Stomach (tissue), 9 donors: ENCODE results near the gene KCNH5. TPM values are rescaled to one million over a fixed set of nuclear protein-coding genes. Genes with fewer than 3 reads are reported as not detected.

Source experiments
- DNase-seq, 2 donors: peaks; one replicate each; pipeline versions ENCODE4 v3.0.0 to v3.0.0-alpha.2; 2013 to 2019
- H3K27ac ChIP-seq, 5 donors: fragments of 200-600 bp in 4 of 5; sonication (generic) in 4 of 5; one replicate each; pipeline ENCODE4 v1.5.1; 2013 to 2019; ENCODE audit warnings: mild to moderate bottlenecking in 1 of 5, moderate library complexity in 1 of 5
- H3K27me3 ChIP-seq, 3 donors: fragments of 200-600 bp; sonication (generic); one replicate each; pipeline ENCODE4 v1.5.1; 2017 to 2019; ENCODE audit warnings: mixed run types in 1 of 3
- H3K36me3 ChIP-seq, 4 donors: fragments of 200-600 bp; sonication (generic); 1 replicate in 3 of 4; 2 replicates in 1 of 4; pipeline ENCODE4 v1.5.1; 2016 to 2019
- H3K4me1 ChIP-seq, 4 donors: fragments of 200-600 bp; sonication (generic); one replicate each; pipeline ENCODE4 v1.5.1; 2016 to 2019
- H3K4me3 ChIP-seq, 4 donors: fragments of 200-600 bp; sonication (generic) in 3 of 4; one replicate each; pipeline ENCODE4 v1.5.1; 2016 to 2019; ENCODE audit warnings: mild to moderate bottlenecking in 1 of 4
- H3K9me3 ChIP-seq, 4 donors: fragments of 200-600 bp; sonication (generic); one replicate each; pipeline ENCODE4 v1.5.1; 2016 to 2019
- EP300 ChIP-seq: sonication (generic); formaldehyde crosslinking; IDR thresholded peaks from one replicate; pipeline ENCODE4 v1.6.1; 2017; ENCODE audit warnings: antibody characterized with exemption
- POLR2A ChIP-seq, 4 donors: fragments of 450-650 bp; IDR thresholded peaks; one replicate each; pipeline ENCODE4 v1.6.1; 2016; ENCODE audit warnings: antibody characterized with exemption in 4 of 4, control low read depth in 2 of 4, mild to moderate bottlenecking in 1 of 4, moderate library complexity in 1 of 4
- POLR2AphosphoS5 ChIP-seq, 3 donors: sonication (generic); formaldehyde crosslinking; IDR thresholded peaks; one replicate each; pipeline ENCODE4 v1.6.1; 2016; ENCODE audit warnings: antibody characterized with exemption in 3 of 3
- WGBS, 5 donors: extraction: QIAGEN DNeasy Blood & Tissue Kit in 3 of 5; methylation state at CpG; one replicate each; pipeline versions ENCODE4 v1.1.5 to v1.1.7; 2013 to 2018; 5-methylcytosine and 5-hydroxymethylcytosine counted together
- intact Hi-C: fragments of 100-400 bp; cut with DNase I; formaldehyde crosslinking; loops from one replicate; pipeline ENCODE4 v1.15.1; 2023; ENCODE audit warnings: low total_unique reads
- polyA plus RNA-seq, 3 donors: library from polyadenylated mRNA; stranded (reverse); fragments of 200-250 nt; gene quantifications; one replicate each; pipeline ENCODE4 v1.2.3, GENCODE V29; 2013
- total RNA-seq, 5 donors: library from RNA; depleted of rRNA; stranded (reverse); fragments of >200 nt; gene quantifications; one replicate each; pipeline versions ENCODE4 v1.1.0 to v1.2.3, GENCODE V29; 2014 to 2016
- TF ChIP-seq, protein P1 (sequence below), 7 experiments: fragments of 450-650 bp in 4 of 7; fragments of 200-600 bp in 3 of 7; sonication (generic) in 3 of 7; IDR thresholded peaks; one replicate each; pipeline ENCODE4 v1.5.1; 2016 to 2019; ENCODE audit warnings: antibody characterized with exemption in 7 of 7, control low read depth in 2 of 7, mild to moderate bottlenecking in 1 of 7
- donor health status: healthy with polysubstance abuse.
- donor health status: Bipolar disorder and iron deficiency.
- donor health status: healthy.

KCNH5 gene
- total and polyA plus RNA-seq, 8 donors, result under 0.01 to 0.55 TPM; not detected in 6

DNA sequence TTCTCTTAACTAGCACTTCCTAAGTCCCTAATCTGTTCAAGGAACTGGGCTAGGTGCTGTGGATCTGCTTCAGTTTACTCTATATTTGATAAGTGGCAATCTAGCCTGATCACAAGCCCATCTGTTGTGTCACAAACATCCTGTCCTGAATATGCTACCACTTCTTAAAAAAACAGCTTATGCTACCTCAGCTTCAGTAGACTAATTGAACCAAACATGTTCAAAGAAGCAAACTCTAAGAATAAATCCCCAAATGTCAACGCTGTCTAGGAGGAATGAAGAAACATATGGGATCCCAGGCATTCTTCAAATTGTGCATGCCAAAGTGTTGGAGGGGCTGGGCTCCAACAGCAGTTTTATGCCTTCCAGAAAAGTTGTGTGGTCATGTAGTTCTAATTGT lies 10.4 kb upstream of the KCNH5 start:
- no peak for TF ChIP-seq EP300
- TF ChIP-seq, protein P1, sequence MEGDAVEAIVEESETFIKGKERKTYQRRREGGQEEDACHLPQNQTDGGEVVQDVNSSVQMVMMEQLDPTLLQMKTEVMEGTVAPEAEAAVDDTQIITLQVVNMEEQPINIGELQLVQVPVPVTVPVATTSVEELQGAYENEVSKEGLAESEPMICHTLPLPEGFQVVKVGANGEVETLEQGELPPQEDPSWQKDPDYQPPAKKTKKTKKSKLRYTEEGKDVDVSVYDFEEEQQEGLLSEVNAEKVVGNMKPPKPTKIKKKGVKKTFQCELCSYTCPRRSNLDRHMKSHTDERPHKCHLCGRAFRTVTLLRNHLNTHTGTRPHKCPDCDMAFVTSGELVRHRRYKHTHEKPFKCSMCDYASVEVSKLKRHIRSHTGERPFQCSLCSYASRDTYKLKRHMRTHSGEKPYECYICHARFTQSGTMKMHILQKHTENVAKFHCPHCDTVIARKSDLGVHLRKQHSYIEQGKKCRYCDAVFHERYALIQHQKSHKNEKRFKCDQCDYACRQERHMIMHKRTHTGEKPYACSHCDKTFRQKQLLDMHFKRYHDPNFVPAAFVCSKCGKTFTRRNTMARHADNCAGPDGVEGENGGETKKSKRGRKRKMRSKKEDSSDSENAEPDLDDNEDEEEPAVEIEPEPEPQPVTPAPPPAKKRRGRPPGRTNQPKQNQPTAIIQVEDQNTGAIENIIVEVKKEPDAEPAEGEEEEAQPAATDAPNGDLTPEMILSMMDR (IDR thresholded peaks at IDR 0.05), result no peak
- no peak for TF ChIP-seq POLR2A (IDR thresholded peaks at IDR 0.05)
- TF ChIP-seq POLR2AphosphoS5 (IDR thresholded peaks at IDR 0.05), result no peak
- intact Hi-C loops, result no loop called here
- 48 to 76% (median 68%) methylated on average over 1 of the region's 1 CpG for WGBS, 5 donors

DNA sequence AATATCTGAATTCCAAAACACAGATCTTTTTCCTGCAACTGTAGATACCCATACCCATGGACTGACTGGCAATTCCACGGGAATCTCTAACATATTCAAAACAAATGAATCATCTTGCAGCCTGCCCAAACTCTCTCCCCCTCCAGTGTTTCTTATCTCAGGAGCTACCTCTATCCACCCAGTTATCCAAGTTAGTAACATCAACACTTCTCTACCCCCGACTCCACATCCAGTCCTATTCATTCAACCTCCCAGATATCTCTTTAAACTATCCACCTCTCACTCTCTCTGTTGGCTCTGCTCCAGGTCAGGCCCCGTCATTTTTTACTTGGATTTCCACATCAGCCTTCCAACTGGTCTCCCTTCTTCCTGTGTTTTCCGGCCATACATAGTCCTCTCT lies 6.7 kb upstream of the KCNH5 start:
- DNase-seq, result no peak
- 43 to 61% (median 58%) methylated on average over 4 of the region's 4 CpGs for WGBS, 5 donors
- intact Hi-C loops, result no loop called here

More for the DNA sequence above, 10.4 kb upstream of the KCNH5 start:
- H3K4me3 ChIP-seq, result no peak overlapping the region
- H3K27me3 ChIP-seq, result peaks cover 0 to 17% (median 0%) of the 10 kb centered on the region in 3 donors
- no peak for DNase-seq
- no peaks in the 10 kb centered on the region for H3K4me1 ChIP-seq
- no peak overlapping the region for H3K27ac ChIP-seq
- no peaks in the 10 kb centered on the region for H3K36me3 ChIP-seq
- peaks cover 0 to 5% (median 1%) of the 10 kb centered on the region in 4 donors for H3K9me3 ChIP-seq

DNA sequence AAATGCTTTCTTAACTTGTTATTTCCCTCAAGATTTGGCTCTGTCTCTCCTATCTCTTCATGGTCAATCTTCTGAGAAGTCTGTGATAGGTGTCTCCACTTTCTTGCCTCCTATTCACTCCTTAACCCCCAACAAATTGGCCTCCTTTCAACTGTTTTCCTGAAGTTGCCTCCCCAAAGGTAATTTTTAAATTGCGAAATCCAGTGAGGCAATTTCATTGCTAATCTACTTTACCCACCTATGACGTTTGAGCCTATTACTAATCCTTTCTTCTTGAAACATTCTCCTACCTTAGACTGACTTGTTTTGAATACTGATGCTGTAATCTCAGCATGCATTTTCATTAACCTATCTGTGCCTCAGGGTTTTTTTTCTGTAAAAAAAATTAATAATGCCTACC lies 6.0 kb upstream of the KCNH5 start:
- no peak for DNase-seq
- TF ChIP-seq, protein P1 (IDR thresholded peaks at IDR 0.05), result no peak
- TF ChIP-seq EP300, result no peak
- TF ChIP-seq POLR2A (IDR thresholded peaks at IDR 0.05), result no peak
- no peak for TF ChIP-seq POLR2AphosphoS5 (IDR thresholded peaks at IDR 0.05)
- H3K27me3 ChIP-seq, result peaks cover 2 to 44% (median 6%) of the 10 kb centered on the region in 3 donors
- intact Hi-C loops, result no loop called here
- H3K27ac ChIP-seq, result no peak overlapping the region
- H3K4me1 ChIP-seq, result peaks cover 0 to 3% (median under 1%) of the 10 kb centered on the region in 4 donors
- no peaks in the 10 kb centered on the region for H3K36me3 ChIP-seq
- WGBS, 5 donors, result 75 to 83% (median 79%) methylated on average over 2 of the region's 2 CpGs
- H3K4me3 ChIP-seq, result no peak overlapping the region
- H3K9me3 ChIP-seq, result no peaks in the 10 kb centered on the region

More for the DNA sequence above, 6.7 kb upstream of the KCNH5 start:
- Histone ChIP-seq H3K4me3 (no peak overlapping the region), H3K4me1 (no peaks in the 10 kb centered on the region), H3K9me3 (no peaks in the 10 kb centered on the region), H3K27ac (no peak overlapping the region), H3K27me3 (peaks cover 0 to 37% (median 0%) of the 10 kb centered on the region in 3 donors), H3K36me3 (no peaks in the 10 kb centered on the region)
- no peak for TF ChIP-seq POLR2AphosphoS5 (IDR thresholded peaks at IDR 0.05)

DNA sequence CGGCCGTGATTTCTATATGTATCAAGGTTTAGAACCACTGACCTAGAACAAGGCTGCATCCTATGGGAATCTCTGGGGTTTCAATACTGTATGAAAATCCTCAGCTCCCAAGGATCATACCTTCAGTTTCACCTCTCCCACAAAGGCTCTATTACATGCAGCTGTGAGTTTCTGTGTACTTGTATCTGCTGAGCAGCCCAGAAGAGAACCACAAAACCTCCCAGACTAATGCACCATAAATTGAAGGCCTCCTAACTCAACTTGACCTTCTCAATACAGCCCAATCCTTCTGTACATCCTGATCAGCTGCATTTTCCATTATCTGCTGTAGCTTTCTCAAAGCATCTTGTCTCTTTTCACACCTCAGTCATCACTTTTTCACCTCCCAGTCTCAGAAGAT lies 5.4 kb upstream of the KCNH5 start:
- H3K4me1 ChIP-seq, result peaks cover 5 to 9% (median 6%) of the 10 kb centered on the region in 4 donors
- no peaks in the 10 kb centered on the region for H3K36me3 ChIP-seq
- H3K27ac ChIP-seq, result no peak overlapping the region
- TF ChIP-seq, protein P1 (IDR thresholded peaks at IDR 0.05), result no peak
- DNase-seq, result no peak
- intact Hi-C loops, result no loop called here
- no peaks in the 10 kb centered on the region for H3K9me3 ChIP-seq
- 90 to 100% (median 98%) methylated on average over 2 of the region's 2 CpGs for WGBS, 5 donors
- peaks cover 7 to 50% (median 12%) of the 10 kb centered on the region in 3 donors for H3K27me3 ChIP-seq
- H3K4me3 ChIP-seq, result no peak overlapping the region

DNA sequence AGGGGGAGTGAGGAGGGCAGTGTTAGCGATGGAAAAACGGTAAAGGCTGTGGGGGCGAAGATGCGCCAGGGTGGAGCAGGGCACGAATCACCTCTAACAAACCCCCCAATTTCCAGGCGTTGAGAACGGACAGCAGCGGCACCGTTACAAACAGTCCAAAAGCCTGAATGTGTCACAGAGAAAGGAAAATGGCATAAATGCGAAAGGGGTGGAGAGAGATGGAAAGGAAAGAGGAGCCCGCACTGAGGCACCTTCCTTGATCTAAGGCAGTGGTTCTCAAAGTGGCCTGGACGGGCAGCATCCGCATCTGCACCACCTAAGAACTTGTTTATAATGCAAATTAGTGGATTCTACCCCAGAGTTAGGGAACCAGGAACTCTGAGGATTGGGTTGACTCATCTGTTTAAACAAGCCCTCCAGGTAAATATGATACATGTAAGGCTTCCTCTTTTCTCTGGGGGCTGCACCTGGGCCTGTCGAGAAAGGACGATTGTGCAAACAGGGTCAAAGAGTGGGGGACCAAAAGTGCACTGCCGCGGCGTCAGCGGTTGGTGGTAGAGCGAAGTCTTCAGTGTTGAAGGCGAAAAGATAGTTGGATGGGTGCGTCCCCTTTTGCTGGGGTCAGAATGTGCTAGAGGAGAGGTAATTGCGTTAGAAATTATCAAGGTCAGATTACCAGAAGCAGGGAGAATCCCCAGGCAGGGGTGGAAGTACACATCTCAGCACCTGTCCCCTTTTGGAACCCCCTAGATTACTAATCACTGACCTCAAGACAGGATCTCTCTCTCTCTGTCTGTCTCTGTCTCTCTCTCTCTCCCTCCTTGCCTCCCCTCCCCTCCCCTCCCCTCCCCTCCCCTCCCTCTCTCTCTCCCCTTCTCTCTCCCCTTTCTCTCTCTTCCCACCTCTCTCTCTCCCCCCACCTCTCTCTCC lies 1.3 kb upstream of the KCNH5 start:
- Histone ChIP-seq H3K36me3 (no peaks in the 10 kb centered on the region), H3K4me3 (peak overlapping the region in 3 of 4 donors; percentile 38 to 45 (median 41)), H3K27ac (no peak overlapping the region), H3K9me3 (no peaks in the 10 kb centered on the region), H3K27me3 (peaks cover 7 to 80% (median 30%) of the 10 kb centered on the region in 3 donors), H3K4me1 (peaks cover 12 to 21% (median 15%) of the 10 kb centered on the region in 4 donors)
- intact Hi-C loops, result no loop called here
- no peak for DNase-seq
- TF ChIP-seq, protein P1 (IDR thresholded peaks at IDR 0.05), result no peak
- TF ChIP-seq EP300 (no peak), POLR2A (IDR thresholded peaks at IDR 0.05) (no peak), POLR2AphosphoS5 (IDR thresholded peaks at IDR 0.05) (no peak)
- WGBS, 5 donors, result 4 to 16% (median 8%) methylated on average over 23 of the region's 23 CpGs
